Measurements from ENCODE around the gene GAS6.

DNA sequence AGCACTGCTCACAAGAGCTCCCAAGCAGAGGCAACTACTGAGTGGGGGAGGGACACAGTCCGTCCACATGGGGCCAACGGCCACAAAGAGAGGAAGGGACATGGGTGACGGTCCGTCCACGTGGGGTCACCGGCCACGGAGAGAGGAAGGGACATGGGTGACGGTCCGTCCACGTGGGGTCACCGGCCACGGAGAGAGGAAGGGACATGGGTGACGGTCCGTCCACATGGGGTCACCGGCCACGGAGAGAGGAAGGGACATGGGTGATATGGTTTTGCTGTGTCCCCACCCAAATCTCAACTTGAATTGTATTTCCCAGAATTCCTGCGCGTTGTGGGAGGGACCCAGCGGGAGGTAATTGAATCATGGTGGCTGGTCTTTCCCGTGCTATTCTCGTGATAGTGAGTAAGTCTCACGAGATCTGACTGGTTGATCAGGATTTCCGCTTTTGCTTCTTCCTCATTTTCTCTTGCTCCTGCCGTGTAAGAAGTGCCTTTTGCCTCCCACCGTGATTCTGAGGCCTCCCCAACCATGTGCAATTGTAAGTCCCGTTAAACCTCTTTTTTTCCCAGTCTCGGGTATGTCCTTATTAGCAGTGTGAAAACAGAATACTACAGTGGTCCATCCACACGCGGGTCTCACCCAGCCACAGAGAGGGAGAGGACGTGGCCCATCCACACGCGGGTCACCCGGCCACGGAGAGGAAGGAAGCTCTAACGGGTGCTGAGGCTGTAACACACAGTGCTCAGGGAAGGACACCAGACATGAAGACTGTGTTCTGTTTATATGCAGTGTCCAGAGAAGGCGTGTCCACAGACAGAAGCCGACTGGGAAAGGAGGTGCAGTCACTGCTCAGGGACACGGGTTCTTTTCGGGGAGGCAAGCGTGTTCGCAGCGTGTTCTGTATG lies 48.5 kb downstream of the GAS6 start:
- no peak for TF ChIP-seq POLR2A (IDR thresholded peaks at IDR 0.05; ENCODE audit: low read depth, low read length)
- no peak for TF ChIP-seq POLR2AphosphoS5 (IDR thresholded peaks at IDR 0.05; ENCODE audit: insufficient read depth, low read depth, low read length)
- TF ChIP-seq, protein P1, sequence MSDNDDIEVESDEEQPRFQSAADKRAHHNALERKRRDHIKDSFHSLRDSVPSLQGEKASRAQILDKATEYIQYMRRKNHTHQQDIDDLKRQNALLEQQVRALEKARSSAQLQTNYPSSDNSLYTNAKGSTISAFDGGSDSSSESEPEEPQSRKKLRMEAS (IDR thresholded peaks at IDR 0.05; ENCODE audit: insufficient read depth, insufficient read length) = no peak
- TF ChIP-seq, protein P2, sequence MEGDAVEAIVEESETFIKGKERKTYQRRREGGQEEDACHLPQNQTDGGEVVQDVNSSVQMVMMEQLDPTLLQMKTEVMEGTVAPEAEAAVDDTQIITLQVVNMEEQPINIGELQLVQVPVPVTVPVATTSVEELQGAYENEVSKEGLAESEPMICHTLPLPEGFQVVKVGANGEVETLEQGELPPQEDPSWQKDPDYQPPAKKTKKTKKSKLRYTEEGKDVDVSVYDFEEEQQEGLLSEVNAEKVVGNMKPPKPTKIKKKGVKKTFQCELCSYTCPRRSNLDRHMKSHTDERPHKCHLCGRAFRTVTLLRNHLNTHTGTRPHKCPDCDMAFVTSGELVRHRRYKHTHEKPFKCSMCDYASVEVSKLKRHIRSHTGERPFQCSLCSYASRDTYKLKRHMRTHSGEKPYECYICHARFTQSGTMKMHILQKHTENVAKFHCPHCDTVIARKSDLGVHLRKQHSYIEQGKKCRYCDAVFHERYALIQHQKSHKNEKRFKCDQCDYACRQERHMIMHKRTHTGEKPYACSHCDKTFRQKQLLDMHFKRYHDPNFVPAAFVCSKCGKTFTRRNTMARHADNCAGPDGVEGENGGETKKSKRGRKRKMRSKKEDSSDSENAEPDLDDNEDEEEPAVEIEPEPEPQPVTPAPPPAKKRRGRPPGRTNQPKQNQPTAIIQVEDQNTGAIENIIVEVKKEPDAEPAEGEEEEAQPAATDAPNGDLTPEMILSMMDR (IDR thresholded peaks at IDR 0.05; ENCODE audit: extremely low read depth in 1 of 2, insufficient read depth in 1 of 2, low read depth in 1 of 2, low read length in 2 of 2) = no peak
- no peak for TF ChIP-seq FOS (IDR thresholded peaks at IDR 0.05; ENCODE audit: borderline replicate concordance, insufficient read depth, low read length)
- no peak for TF ChIP-seq EZH2 (IDR thresholded peaks at IDR 0.05; ENCODE audit: borderline replicate concordance, low read depth, low read length, severe bottlenecking)

Measured in endothelial cell of umbilical vein (primary cell).